B cell (primary cell): ENCODE data around the gene MAP2K7. TPM values are rescaled to one million over a fixed set of nuclear protein-coding genes. Genes with fewer than 3 reads are reported as not detected.
A peak's percentile ranks its signal among the peaks of the same experiment; 100 is the strongest.

Experiments used
- ATAC-seq: fragments of 200-7000 bp; cut with Tn5 transposase; one replicate; pipeline ENCODE4 v1.10.0; 2021; ENCODE audit warnings: low read depth, mild to moderate bottlenecking, moderate number of reproducible peaks, moderate library complexity
- CTCF ChIA-PET: fragments of 350-600 bp; sonication (Branson Sonifier 250); formaldehyde crosslinking; loops from one replicate; lab custom pipeline; 2021; ENCODE audit warnings: antibody characterized with exemption, inconsistent platforms; lab: Charles Lee
- POLR2A ChIA-PET: fragments of 350-600 bp; sonication (Branson Sonifier 250); formaldehyde crosslinking; loops from one replicate; lab custom pipeline; 2021; ENCODE audit warnings: antibody characterized with exemption; lab: Charles Lee
- DNase-seq: peaks from one replicate; pipeline ENCODE4 v3.0.0; 2013
- H2AFZ ChIP-seq: 2 replicates; pipeline ENCODE4 v1.6.1; 2012; ENCODE audit warnings: mild to moderate bottlenecking, low read depth, low read length; ENCODE audit not compliant: insufficient read depth, poor library complexity, severe bottlenecking
- H3K27ac ChIP-seq, 2 donors: 1 replicate in 1 of 2; 2 replicates in 1 of 2; pipeline ENCODE4 v1.5.1; 2012 to 2013; ENCODE audit warnings: low read length in 2 of 2, mild to moderate bottlenecking in 2 of 2, moderate library complexity in 1 of 2
- H3K27me3 ChIP-seq, 4 experiments: fragments of 200-600 bp in 1 of 4; sonication (generic) in 1 of 4; replicated peaks in 1 of 4; 1 replicate in 2 of 4; 2 replicates in 2 of 4; pipeline versions ENCODE4 v1.6.1 to v1.7.0; 2013 to 2016; ENCODE audit warnings: low read length in 3 of 4, mild to moderate bottlenecking in 2 of 4, mixed read lengths in 1 of 4, moderate library complexity in 1 of 4; ENCODE audit not compliant: insufficient read depth in 4 of 4, control insufficient read depth in 3 of 4; ENCODE audit errors: control extremely low read depth in 1 of 4
- H3K36me3 ChIP-seq, 2 experiments: replicated peaks in 1 of 2; 1 replicate in 1 of 2; 2 replicates in 1 of 2; pipeline versions ENCODE4 v1.6.1 to v1.7.1; 2013; ENCODE audit warnings: low read length in 1 of 2; ENCODE audit not compliant: insufficient read depth in 2 of 2, control insufficient read depth in 1 of 2; ENCODE audit errors: control extremely low read depth in 1 of 2, extremely low read depth in 1 of 2
- H3K4me1 ChIP-seq, 2 donors: fragments of 200-600 bp in 1 of 2; sonication (generic) in 1 of 2; 1 replicate in 1 of 2; 2 replicates in 1 of 2; pipeline versions ENCODE4 v1.5.1 to v1.6.1; 2013 to 2017; ENCODE audit warnings: low read length in 2 of 2; ENCODE audit not compliant: control insufficient read depth in 2 of 2, insufficient read depth in 2 of 2
- H3K4me2 ChIP-seq: replicated peaks from 2 replicates; pipeline ENCODE3; 2012; ENCODE audit warnings: mild to moderate bottlenecking, low read depth, low read length; ENCODE audit not compliant: poor library complexity, severe bottlenecking
- H3K4me3 ChIP-seq, 5 experiments: fragments of 200-600 bp in 1 of 5; sonication (generic) in 1 of 5; 1 replicate in 3 of 5; 2 replicates in 2 of 5; pipeline versions ENCODE4 v1.5.1 to v1.7.0; 2011 to 2016; ENCODE audit warnings: low read length in 4 of 5, mild to moderate bottlenecking in 4 of 5, low read depth in 2 of 5, control low read depth in 1 of 5, moderate library complexity in 1 of 5; ENCODE audit not compliant: insufficient read depth in 1 of 5; ENCODE audit errors: control extremely low read depth in 1 of 5, extremely low read depth in 1 of 5
- H3K79me2 ChIP-seq: fragments of 200-600 bp; sonication (generic); one replicate; pipeline ENCODE4 v1.6.0; 2016; ENCODE audit warnings: low read length; ENCODE audit not compliant: control insufficient read depth, insufficient read depth
- H3K9ac ChIP-seq: fragments of 200-600 bp; sonication (generic); 2 replicates; pipeline ENCODE4 v1.6.1; 2017; ENCODE audit warnings: mild to moderate bottlenecking, low read length, moderate library complexity
- H3K9me3 ChIP-seq, 3 donors: one replicate each; pipeline versions ENCODE4 v1.6.1 to v1.7.1; 2013; ENCODE audit warnings: low read length in 2 of 3; ENCODE audit not compliant: control insufficient read depth in 2 of 3, insufficient read depth in 1 of 3; ENCODE audit errors: control extremely low read depth in 1 of 3
- H4K20me1 ChIP-seq: 2 replicates; pipeline ENCODE4 v1.6.0; 2012; ENCODE audit warnings: mild to moderate bottlenecking, low read length; ENCODE audit not compliant: insufficient read depth, control insufficient read depth, poor library complexity, severe bottlenecking
- H3K27ac Mint-ChIP-seq: one replicate; pipeline ENCODE4 v1.8.0; 2021; ENCODE audit warnings: mixed read lengths
- H3K27me3 Mint-ChIP-seq: one replicate; pipeline ENCODE4 v1.8.0; 2021; ENCODE audit warnings: mixed read lengths
- H3K4me1 Mint-ChIP-seq: one replicate; pipeline ENCODE4 v1.8.0; 2021; ENCODE audit warnings: mixed read lengths
- H3K4me3 Mint-ChIP-seq: one replicate; pipeline ENCODE4 v1.8.0; 2021; ENCODE audit warnings: mixed read lengths
- H3K9me3 Mint-ChIP-seq: one replicate; pipeline ENCODE4 v1.8.0; 2022; ENCODE audit warnings: mixed read lengths; ENCODE audit not compliant: insufficient read depth
- CTCF ChIP-seq: fragments of 200-600 bp; IDR thresholded peaks from one replicate; pipeline ENCODE4 v1.8.0; 2022; ENCODE audit warnings: antibody characterized with exemption, mild to moderate bottlenecking
- EZH2 ChIP-seq: IDR thresholded peaks from 2 replicates; pipeline ENCODE4 v1.6.1; 2012; ENCODE audit warnings: borderline replicate concordance, low read depth, mild to moderate bottlenecking, moderate library complexity, low read length; ENCODE audit not compliant: insufficient read depth, poor library complexity, severe bottlenecking
- WGBS: methylation state at CpG from one replicate; pipeline ENCODE4 v1.1.5; 2013; ENCODE audit warnings: missing lambda C conversion rate; ENCODE audit not compliant: insufficient coverage; 5-methylcytosine and 5-hydroxymethylcytosine counted together
- intact Hi-C: fragments of 100-400 bp; cut with micrococcal nuclease; formaldehyde crosslinking; loops from one replicate; pipeline ENCODE4 v1.10.0; 2022
- polyA plus RNA-seq: library from polyadenylated mRNA; depleted of rRNA; stranded (reverse); fragments of >200 nt; gene quantifications from 2 replicates; pipeline ENCODE4 v1.2.3, GENCODE V29; 2012
- total RNA-seq, 2 donors: library from RNA; stranded (reverse); fragments of 120-200 nt in 1 of 2; gene quantifications; 1 replicate in 1 of 2; 2 replicates in 1 of 2; pipeline versions ENCODE4 v1.2.3 to v1.2.4, GENCODE V29; 2013 to 2022

MAP2K7 gene
- total and polyA plus RNA-seq, 2 donors (not counting 1 experiment from before 2014, with no cell fraction given): 56.0 to 71.9 TPM

GRCh38 chr19:7902796-7903243 lies 857 bp upstream of the MAP2K7 start:
- Histone ChIP-seq H3K79me2 (peaks cover 43% of the 10 kb centered on the region), H3K9ac (peak overlapping the region; percentile 86), H3K27me3 (no peaks in the 10 kb centered on the region), H3K4me1 (peaks cover 20 to 21% of the 10 kb centered on the region in 2 donors), H3K36me3 (peaks cover 0 to 10% of the 10 kb centered on the region in 2 experiments), H3K27ac (peak overlapping the region; percentile 67 to 82), H3K4me2 (peak overlapping the region; percentile 89), H3K9me3 (peaks cover 0 to 7% (median 0%) of the 10 kb centered on the region in 3 donors), H4K20me1 (peaks cover 37% of the 10 kb centered on the region), H3K4me3 (peak overlapping the region; percentile 53 to 78 (median 73)), H2AFZ (peak overlapping the region; percentile 89)
- POLR2A ChIA-PET: interaction anchor here (0.6 to 1.3 kb wide), 5 partner anchors 13 to 95 kb away, joined by 3 to 15 read pairs (median 5); partner anchors contain the start of gene SNAPC2
- H3K4me1 Mint-ChIP-seq: peaks cover 29% of the 10 kb centered on the region
- 23% methylated on average over 17 of the region's 20 CpGs for WGBS
- TF ChIP-seq EZH2 (no peak), CTCF (no peak)
- H3K4me3 Mint-ChIP-seq: peak overlapping the region; percentile 95
- no peaks in the 10 kb centered on the region for H3K27me3 Mint-ChIP-seq
- ATAC-seq (no peak), DNase-seq (no peak)
- H3K27ac Mint-ChIP-seq: peak overlapping the region; percentile 99
- H3K9me3 Mint-ChIP-seq: no peaks in the 10 kb centered on the region
- CTCF ChIA-PET: interaction anchor here (1.0 to 1.6 kb wide), 6 partner anchors 15 to 41 kb away, joined by 3 to 12 read pairs (median 5); partner anchors contain the start of gene SNAPC2
- intact Hi-C loops: loop anchor here (1.0 kb wide), 4 partner anchors 17 to 74 kb away; partner anchors contain the start of genes SNAPC2 and TIMM44
